GM23338 (cell line): ENCODE results near the gene C1orf74. TPM values are rescaled to one million over a fixed set of nuclear protein-coding genes. Genes with fewer than 3 reads are reported as not detected.

ENCODE experiments used
- ATAC-seq: fragments of 200-7000 bp; cut with Tn5 transposase; 3 replicates; pipeline ENCODE4 v1.9.1; 2020
- DNase-seq: peaks from one replicate; pipeline ENCODE4 v3.0.0-alpha.2; 2015; ENCODE audit warnings: low spot score
- H2AFZ ChIP-seq: fragments of 200-600 bp; sonication (generic); 2 replicates; pipeline ENCODE4 v1.8.0; 2016; ENCODE audit warnings: antibody characterized with exemption, mild to moderate bottlenecking, moderate library complexity
- H3F3A ChIP-seq: fragments of 200-600 bp; sonication (generic); replicated peaks from 2 replicates; pipeline ENCODE4 v1.8.0; 2017; ENCODE audit warnings: antibody characterized with exemption, mixed run types, low read depth
- H3K27ac ChIP-seq: fragments of 200-600 bp; sonication (generic); 2 replicates; pipeline ENCODE4 v1.6.1; 2016; ENCODE audit warnings: low read depth
- H3K27me3 ChIP-seq: fragments of 200-600 bp; sonication (generic); 2 replicates; pipeline ENCODE4 v1.8.0; 2016; ENCODE audit warnings: mild to moderate bottlenecking, mixed run types, moderate library complexity; ENCODE audit not compliant: insufficient read depth
- H3K36me3 ChIP-seq: fragments of 200-600 bp; sonication (generic); 2 replicates; pipeline ENCODE4 v1.8.0; 2016; ENCODE audit warnings: mild to moderate bottlenecking; ENCODE audit not compliant: insufficient read depth
- H3K4me1 ChIP-seq: fragments of 200-600 bp; sonication (generic); 2 replicates; pipeline ENCODE4 v1.8.0; 2016; ENCODE audit warnings: mild to moderate bottlenecking, moderate library complexity; ENCODE audit not compliant: insufficient read depth
- H3K4me2 ChIP-seq: fragments of 200-600 bp; sonication (generic); 2 replicates; pipeline ENCODE4 v1.7.1; 2017; ENCODE audit warnings: mixed run types
- H3K4me3 ChIP-seq: fragments of 200-600 bp; sonication (generic); 2 replicates; pipeline ENCODE4 v1.6.1; 2016; ENCODE audit warnings: mixed run types
- H3K79me2 ChIP-seq: fragments of 200-600 bp; sonication (generic); replicated peaks from 2 replicates; pipeline ENCODE4 v1.8.0; 2017; ENCODE audit warnings: mild to moderate bottlenecking; ENCODE audit not compliant: insufficient read depth
- H3K9me2 ChIP-seq: fragments of 200-600 bp; sonication (generic); 2 replicates; pipeline ENCODE4 v1.8.0; 2017; ENCODE audit not compliant: insufficient read depth
- H4K20me1 ChIP-seq: fragments of 200-600 bp; sonication (generic); replicated peaks from 2 replicates; pipeline ENCODE4 v1.8.0; 2017; ENCODE audit warnings: mild to moderate bottlenecking; ENCODE audit not compliant: insufficient read depth
- H3K27ac Mint-ChIP-seq: 2 replicates; pipeline ENCODE4 v1.8.0; 2020; ENCODE audit warnings: inconsistent platforms, mild to moderate bottlenecking, moderate library complexity, mixed read lengths
- H3K27me3 Mint-ChIP-seq: 3 replicates; pipeline ENCODE4 v1.8.0; 2022; ENCODE audit warnings: low read depth, mild to moderate bottlenecking, moderate library complexity, mixed read lengths, inconsistent platforms; ENCODE audit not compliant: insufficient read depth, poor library complexity
- H3K36me3 Mint-ChIP-seq: 3 replicates; pipeline ENCODE4 v1.8.0; 2021; ENCODE audit warnings: low read depth, mild to moderate bottlenecking, inconsistent platforms, moderate library complexity, mixed read lengths
- H3K4me1 Mint-ChIP-seq: 3 replicates; pipeline ENCODE4 v1.8.0; 2020; ENCODE audit warnings: mild to moderate bottlenecking, inconsistent platforms, mixed read lengths
- H3K4me3 Mint-ChIP-seq: 3 replicates; pipeline ENCODE4 v1.8.0; 2021; ENCODE audit warnings: moderate library complexity, mild to moderate bottlenecking, inconsistent platforms, mixed read lengths
- H3K9me3 Mint-ChIP-seq: 3 replicates; pipeline ENCODE4 v1.8.0; 2020; ENCODE audit warnings: moderate library complexity, mild to moderate bottlenecking, inconsistent platforms, mixed read lengths
- CREB1 ChIP-seq: fragments of 250-450 bp; sonication (Bioruptor Pico); IDR thresholded peaks from 2 replicates; pipeline ENCODE4 v1.5.0; 2020; ENCODE audit warnings: low read depth, mild to moderate bottlenecking, moderate library complexity
- EZH2 ChIP-seq: fragments of 200-600 bp; sonication (generic); IDR thresholded peaks from one replicate; pipeline ENCODE4 v1.8.0; 2017; ENCODE audit warnings: antibody characterized with exemption, mild to moderate bottlenecking, low read depth; ENCODE audit not compliant: unreplicated experiment
- EZH2phosphoT487 ChIP-seq: fragments of 200-600 bp; sonication (generic); IDR thresholded peaks from one replicate; pipeline ENCODE4 v1.8.1; 2018; ENCODE audit warnings: antibody characterized with exemption; ENCODE audit not compliant: unreplicated experiment
- JUNB ChIP-seq: IDR thresholded peaks from one replicate; pipeline ENCODE4 v1.6.1; 2016; ENCODE audit warnings: antibody characterized with exemption; ENCODE audit not compliant: unreplicated experiment
- NANOG ChIP-seq: IDR thresholded peaks from 2 replicates; pipeline ENCODE4 v1.6.1; 2016; ENCODE audit warnings: antibody characterized with exemption, borderline replicate concordance
- POLR2AphosphoS5 ChIP-seq: IDR thresholded peaks from 2 replicates; pipeline ENCODE4 v1.6.1; 2016; ENCODE audit warnings: antibody characterized with exemption, low read depth
- STAT1 ChIP-seq: IDR thresholded peaks from one replicate; pipeline ENCODE4 v1.6.1; 2016; ENCODE audit warnings: antibody characterized with exemption; ENCODE audit not compliant: unreplicated experiment
- ZNF331 ChIP-seq: fragments of 250-450 bp; sonication (Bioruptor Pico); IDR thresholded peaks from 2 replicates; pipeline ENCODE4 v1.5.0; 2020; ENCODE audit warnings: low read depth, mild to moderate bottlenecking, moderate library complexity
- polyA plus RNA-seq: library from polyadenylated mRNA; unstranded; fragments of >200 nt; fragmentation: Nextera tagmentation; extraction: Ambion mirVana; gene quantifications from 2 replicates; pipeline ENCODE4 v1.2.1, GENCODE V29; 2016
- total RNA-seq: library from RNA; depleted of rRNA; stranded (reverse); fragments of >200 nt; shearing (Covaris generic); gene quantifications from 2 replicates; pipeline ENCODE4 v1.2.3, GENCODE V29; 2014
- TF ChIP-seq, protein P1 (sequence below), 2 experiments: fragments of 200-600 bp in 1 of 2; sonication (generic) in 1 of 2; conservative IDR thresholded peaks; 2 replicates each; pipeline versions ENCODE4 v1.5.1 to v1.6.1; 2016 to 2017; ENCODE audit warnings: antibody characterized with exemption in 2 of 2, low read depth in 2 of 2, mild to moderate bottlenecking in 2 of 2, moderate library complexity in 1 of 2
- TF ChIP-seq, protein P2 (sequence below): IDR thresholded peaks from one replicate; pipeline ENCODE4 v1.6.1; 2018; ENCODE audit warnings: antibody characterized with exemption; ENCODE audit not compliant: unreplicated experiment
- TF ChIP-seq, protein P3 (sequence below): IDR thresholded peaks from 2 replicates; pipeline ENCODE4 v1.6.1; 2016; ENCODE audit warnings: antibody characterized with exemption
- TF ChIP-seq, protein P4 (sequence below): fragments of 250-450 bp; sonication (Bioruptor Pico); IDR thresholded peaks from 2 replicates; pipeline ENCODE4 v1.5.0; 2020; ENCODE audit warnings: mild to moderate bottlenecking, moderate library complexity

C1orf74 gene
- total and polyA plus RNA-seq, 2 experiments from 2014 or later = 2.8 to 3.9 TPM

DNA sequence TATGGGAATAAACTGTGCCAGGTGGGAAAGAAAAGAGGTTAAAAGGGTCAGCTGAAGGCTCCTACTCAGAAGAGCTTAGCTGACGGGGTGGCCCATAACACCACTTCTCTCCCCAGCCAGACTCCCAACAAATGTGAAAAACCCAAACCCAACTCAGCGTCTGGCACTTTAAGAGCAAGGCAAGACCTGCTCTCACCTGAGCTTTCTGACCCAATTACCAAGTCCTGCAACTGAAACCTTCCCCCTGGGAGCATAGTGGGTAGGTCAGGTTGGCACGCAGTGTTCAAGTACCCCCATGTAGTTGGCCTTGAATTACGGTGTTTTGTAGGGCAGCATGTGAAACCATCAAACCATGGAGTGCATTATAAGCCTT lies 18.4 kb upstream of the C1orf74 start (continued):
- TF ChIP-seq, protein P1, sequence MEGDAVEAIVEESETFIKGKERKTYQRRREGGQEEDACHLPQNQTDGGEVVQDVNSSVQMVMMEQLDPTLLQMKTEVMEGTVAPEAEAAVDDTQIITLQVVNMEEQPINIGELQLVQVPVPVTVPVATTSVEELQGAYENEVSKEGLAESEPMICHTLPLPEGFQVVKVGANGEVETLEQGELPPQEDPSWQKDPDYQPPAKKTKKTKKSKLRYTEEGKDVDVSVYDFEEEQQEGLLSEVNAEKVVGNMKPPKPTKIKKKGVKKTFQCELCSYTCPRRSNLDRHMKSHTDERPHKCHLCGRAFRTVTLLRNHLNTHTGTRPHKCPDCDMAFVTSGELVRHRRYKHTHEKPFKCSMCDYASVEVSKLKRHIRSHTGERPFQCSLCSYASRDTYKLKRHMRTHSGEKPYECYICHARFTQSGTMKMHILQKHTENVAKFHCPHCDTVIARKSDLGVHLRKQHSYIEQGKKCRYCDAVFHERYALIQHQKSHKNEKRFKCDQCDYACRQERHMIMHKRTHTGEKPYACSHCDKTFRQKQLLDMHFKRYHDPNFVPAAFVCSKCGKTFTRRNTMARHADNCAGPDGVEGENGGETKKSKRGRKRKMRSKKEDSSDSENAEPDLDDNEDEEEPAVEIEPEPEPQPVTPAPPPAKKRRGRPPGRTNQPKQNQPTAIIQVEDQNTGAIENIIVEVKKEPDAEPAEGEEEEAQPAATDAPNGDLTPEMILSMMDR (conservative IDR thresholded peaks at IDR 0.05; ENCODE audit: low read depth in 2 of 2) = no peak
- TF ChIP-seq JUNB (no peak), EZH2phosphoT487 (no peak)

DNA sequence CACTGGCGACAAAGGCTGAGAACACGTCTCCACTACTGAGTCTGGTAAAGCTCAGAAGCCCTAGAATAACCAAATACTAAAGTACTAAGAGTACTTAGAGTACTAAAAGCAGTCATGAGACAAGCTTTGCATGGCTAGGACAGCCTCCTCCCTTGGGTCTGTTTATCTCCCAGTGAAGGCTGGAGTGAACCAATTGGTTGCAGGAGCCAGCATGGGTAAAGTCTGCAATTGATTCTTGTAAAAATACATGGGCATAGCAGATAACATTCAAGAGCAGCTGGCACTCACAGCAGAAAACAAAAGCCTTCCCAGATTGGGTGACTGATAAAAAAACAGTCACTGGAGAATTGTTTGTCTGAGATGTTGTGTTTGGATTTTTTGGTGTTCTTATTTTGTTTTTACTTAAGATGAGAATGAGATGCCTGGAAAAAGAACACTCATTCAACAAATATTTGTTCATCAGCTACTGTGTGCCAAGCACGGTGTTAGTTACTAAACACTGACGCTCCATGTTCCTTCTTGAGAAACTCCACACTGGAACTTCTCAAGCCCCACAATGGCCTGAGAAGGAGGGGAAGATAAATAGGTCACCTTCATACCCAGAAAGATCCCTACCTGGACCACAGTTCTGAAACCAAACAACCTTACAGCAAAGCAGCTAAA lies 17.9 kb upstream of the C1orf74 start:
- Mint-ChIP-seq H3K36me3 (no peaks in the 10 kb centered on the region), H3K27ac (no peak overlapping the region), H3K4me1 (peaks cover 18% of the 10 kb centered on the region), H3K27me3 (peaks cover 3% of the 10 kb centered on the region), H3K9me3 (no peaks in the 10 kb centered on the region), H3K4me3 (no peak overlapping the region)
- DNase-seq = no peak
- no peaks in the 10 kb centered on the region for H3F3A ChIP-seq
- no peaks in the 10 kb centered on the region; the same call in none of the 2 replicates for H4K20me1 ChIP-seq
- H3K79me2 ChIP-seq = peaks cover 11% of the 10 kb centered on the region
- no peak overlapping the region for H3K4me2 ChIP-seq
- no peak overlapping the region for H2AFZ ChIP-seq
- no peaks in the 10 kb centered on the region for H3K27me3 ChIP-seq
- no peaks in the 10 kb centered on the region for H3K36me3 ChIP-seq
- no peak overlapping the region for H3K27ac ChIP-seq
- H3K9me2 ChIP-seq = no peaks in the 10 kb centered on the region
- no peak for ATAC-seq
- peaks cover 9% of the 10 kb centered on the region for H3K4me1 ChIP-seq
- no peak overlapping the region for H3K4me3 ChIP-seq
- TF ChIP-seq EZH2phosphoT487 (no peak), EZH2 (no peak), STAT1 (no peak), CREB1 (CRISPR knock-in tag) (no peak), ZNF331 (no peak), NANOG (no peak), POLR2AphosphoS5 (no peak)
- TF ChIP-seq, protein P2, sequence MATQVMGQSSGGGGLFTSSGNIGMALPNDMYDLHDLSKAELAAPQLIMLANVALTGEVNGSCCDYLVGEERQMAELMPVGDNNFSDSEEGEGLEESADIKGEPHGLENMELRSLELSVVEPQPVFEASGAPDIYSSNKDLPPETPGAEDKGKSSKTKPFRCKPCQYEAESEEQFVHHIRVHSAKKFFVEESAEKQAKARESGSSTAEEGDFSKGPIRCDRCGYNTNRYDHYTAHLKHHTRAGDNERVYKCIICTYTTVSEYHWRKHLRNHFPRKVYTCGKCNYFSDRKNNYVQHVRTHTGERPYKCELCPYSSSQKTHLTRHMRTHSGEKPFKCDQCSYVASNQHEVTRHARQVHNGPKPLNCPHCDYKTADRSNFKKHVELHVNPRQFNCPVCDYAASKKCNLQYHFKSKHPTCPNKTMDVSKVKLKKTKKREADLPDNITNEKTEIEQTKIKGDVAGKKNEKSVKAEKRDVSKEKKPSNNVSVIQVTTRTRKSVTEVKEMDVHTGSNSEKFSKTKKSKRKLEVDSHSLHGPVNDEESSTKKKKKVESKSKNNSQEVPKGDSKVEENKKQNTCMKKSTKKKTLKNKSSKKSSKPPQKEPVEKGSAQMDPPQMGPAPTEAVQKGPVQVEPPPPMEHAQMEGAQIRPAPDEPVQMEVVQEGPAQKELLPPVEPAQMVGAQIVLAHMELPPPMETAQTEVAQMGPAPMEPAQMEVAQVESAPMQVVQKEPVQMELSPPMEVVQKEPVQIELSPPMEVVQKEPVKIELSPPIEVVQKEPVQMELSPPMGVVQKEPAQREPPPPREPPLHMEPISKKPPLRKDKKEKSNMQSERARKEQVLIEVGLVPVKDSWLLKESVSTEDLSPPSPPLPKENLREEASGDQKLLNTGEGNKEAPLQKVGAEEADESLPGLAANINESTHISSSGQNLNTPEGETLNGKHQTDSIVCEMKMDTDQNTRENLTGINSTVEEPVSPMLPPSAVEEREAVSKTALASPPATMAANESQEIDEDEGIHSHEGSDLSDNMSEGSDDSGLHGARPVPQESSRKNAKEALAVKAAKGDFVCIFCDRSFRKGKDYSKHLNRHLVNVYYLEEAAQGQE = no peak
- TF ChIP-seq, protein P3, sequence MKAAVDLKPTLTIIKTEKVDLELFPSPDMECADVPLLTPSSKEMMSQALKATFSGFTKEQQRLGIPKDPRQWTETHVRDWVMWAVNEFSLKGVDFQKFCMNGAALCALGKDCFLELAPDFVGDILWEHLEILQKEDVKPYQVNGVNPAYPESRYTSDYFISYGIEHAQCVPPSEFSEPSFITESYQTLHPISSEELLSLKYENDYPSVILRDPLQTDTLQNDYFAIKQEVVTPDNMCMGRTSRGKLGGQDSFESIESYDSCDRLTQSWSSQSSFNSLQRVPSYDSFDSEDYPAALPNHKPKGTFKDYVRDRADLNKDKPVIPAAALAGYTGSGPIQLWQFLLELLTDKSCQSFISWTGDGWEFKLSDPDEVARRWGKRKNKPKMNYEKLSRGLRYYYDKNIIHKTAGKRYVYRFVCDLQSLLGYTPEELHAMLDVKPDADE = no peak
- TF ChIP-seq, protein P4, sequence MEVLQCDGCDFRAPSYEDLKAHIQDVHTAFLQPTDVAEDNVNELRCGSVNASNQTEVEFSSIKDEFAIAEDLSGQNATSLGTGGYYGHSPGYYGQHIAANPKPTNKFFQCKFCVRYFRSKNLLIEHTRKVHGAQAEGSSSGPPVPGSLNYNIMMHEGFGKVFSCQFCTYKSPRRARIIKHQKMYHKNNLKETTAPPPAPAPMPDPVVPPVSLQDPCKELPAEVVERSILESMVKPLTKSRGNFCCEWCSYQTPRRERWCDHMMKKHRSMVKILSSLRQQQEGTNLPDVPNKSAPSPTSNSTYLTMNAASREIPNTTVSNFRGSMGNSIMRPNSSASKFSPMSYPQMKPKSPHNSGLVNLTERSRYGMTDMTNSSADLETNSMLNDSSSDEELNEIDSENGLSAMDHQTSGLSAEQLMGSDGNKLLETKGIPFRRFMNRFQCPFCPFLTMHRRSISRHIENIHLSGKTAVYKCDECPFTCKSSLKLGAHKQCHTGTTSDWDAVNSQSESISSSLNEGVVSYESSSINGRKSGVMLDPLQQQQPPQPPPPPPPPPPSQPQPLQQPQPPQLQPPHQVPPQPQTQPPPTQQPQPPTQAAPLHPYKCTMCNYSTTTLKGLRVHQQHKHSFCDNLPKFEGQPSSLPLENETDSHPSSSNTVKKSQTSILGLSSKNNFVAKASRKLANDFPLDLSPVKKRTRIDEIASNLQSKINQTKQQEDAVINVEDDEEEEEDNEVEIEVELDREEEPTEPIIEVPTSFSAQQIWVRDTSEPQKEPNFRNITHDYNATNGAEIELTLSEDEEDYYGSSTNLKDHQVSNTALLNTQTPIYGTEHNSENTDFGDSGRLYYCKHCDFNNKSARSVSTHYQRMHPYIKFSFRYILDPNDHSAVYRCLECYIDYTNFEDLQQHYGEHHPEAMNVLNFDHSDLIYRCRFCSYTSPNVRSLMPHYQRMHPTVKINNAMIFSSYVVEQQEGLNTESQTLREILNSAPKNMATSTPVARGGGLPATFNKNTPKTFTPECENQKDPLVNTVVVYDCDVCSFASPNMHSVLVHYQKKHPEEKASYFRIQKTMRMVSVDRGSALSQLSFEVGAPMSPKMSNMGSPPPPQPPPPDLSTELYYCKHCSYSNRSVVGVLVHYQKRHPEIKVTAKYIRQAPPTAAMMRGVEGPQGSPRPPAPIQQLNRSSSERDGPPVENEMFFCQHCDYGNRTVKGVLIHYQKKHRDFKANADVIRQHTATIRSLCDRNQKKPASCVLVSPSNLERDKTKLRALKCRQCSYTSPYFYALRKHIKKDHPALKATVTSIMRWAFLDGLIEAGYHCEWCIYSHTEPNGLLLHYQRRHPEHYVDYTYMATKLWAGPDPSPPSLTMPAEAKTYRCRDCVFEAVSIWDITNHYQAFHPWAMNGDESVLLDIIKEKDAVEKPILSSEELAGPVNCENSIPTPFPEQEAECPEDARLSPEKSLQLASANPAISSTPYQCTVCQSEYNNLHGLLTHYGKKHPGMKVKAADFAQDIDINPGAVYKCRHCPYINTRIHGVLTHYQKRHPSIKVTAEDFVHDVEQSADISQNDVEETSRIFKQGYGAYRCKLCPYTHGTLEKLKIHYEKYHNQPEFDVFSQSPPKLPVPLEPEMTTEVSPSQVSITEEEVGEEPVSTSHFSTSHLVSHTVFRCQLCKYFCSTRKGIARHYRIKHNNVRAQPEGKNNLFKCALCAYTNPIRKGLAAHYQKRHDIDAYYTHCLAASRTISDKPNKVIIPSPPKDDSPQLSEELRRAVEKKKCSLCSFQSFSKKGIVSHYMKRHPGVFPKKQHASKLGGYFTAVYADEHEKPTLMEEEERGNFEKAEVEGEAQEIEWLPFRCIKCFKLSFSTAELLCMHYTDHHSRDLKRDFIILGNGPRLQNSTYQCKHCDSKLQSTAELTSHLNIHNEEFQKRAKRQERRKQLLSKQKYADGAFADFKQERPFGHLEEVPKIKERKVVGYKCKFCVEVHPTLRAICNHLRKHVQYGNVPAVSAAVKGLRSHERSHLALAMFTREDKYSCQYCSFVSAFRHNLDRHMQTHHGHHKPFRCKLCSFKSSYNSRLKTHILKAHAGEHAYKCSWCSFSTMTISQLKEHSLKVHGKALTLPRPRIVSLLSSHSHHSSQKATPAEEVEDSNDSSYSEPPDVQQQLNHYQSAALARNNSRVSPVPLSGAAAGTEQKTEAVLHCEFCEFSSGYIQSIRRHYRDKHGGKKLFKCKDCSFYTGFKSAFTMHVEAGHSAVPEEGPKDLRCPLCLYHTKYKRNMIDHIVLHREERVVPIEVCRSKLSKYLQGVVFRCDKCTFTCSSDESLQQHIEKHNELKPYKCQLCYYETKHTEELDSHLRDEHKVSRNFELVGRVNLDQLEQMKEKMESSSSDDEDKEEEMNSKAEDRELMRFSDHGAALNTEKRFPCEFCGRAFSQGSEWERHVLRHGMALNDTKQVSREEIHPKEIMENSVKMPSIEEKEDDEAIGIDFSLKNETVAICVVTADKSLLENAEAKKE = no peak
